T1000 (cell line): ENCODE data around the gene MECR.

Source experiments
- DNase-seq: peaks from one replicate; lab custom pipeline; 2025; ENCODE audit warnings: mixed read lengths; lab: John Stamatoyannopoulos, UW

Gene MECR

DNA sequence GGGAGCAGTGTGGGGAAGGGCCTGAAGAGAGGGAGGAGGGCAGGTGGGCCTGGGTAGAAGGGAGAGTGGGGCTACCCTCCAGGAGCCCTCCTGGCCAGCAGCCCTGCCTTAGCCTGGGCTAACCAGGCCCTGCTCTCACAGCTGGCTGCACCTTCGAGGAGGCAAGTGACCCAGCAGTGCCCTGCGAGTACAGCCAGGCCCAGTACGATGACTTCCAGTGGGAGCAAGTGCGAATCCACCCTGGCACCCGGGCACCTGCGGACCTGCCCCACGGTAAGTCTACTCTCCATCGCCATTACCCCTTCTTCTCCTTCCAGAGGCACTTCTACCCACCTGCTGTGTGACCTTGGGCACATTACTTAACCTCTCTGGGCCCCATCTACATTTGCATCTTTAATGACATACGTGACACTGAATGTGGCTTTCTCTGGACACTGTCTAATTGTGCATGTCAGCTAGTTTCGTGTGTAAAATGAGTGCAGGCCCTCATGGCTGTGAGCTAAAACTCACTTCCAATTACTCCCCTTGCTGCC is 24.5 kb upstream of the MECR start:
- no peak for DNase-seq

- no peak for DNase-seq
Observed at GRCh38 chr1:29254346-29254745, 23.6 kb upstream of the MECR start.

- DNase-seq, result no peak
Observed at GRCh38 chr1:29253180-29253579, 22.4 kb upstream of the MECR start.

- DNase-seq, result no peak
Observed at GRCh38 chr1:29251164-29252124, 20.7 kb upstream of the MECR start.

DNA sequence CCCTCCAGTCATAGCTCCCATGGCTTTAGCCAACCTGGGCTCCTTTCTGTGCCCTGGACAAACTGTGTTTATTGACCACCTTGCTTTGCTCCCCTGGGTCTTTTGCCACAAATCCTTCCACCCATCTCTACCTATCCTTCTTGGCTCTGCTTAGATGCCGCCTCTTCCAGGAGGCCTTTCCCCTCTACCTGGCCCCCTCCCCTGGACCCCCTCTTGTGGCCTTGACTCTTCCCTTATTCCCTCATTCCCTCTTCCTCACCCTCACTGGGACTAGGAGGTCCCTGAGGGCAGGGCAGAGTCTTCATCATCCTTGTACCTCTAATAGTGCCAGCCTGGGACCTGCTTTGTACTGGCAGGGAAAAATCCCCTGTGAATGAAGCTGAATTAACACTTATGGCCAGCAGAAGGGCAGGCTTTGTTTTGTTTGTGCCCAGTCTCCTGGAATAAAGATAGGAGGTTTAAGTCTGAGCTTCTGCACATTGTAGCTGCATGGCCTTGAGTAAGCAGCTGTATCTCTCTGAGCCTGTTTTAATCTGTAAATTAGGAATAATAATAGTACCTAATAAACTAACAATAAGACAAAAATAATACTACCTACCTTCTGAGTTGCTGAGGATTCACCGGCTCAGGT is 19.3 kb upstream of the MECR start:
- DNase-seq, result no peak

DNA sequence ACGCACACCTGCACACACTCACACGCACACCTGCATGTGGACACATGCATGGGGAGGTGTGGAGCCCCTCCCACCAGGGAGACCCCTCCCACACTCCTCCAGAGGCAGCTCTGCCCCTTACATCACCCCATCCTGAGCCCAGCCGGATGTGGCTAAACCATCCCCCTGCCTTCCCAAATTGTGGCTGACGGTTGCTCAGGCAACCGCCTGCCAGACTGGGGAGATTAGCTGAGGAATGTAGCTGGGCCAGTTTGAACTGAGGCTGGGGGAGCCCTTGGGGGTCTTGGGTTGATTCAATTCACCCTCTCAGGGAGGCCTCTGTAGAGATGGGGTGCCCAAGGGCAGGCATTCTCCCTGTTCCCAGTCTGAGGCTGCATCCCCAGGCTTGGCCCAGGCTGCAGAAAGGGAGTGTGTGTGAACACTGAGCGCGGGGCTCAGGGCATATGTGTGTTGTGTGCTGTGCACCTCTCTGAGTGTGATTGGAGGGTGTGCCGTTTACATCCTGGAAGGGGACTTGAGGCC is 18.5 kb upstream of the MECR start:
- no peak for DNase-seq

DNA sequence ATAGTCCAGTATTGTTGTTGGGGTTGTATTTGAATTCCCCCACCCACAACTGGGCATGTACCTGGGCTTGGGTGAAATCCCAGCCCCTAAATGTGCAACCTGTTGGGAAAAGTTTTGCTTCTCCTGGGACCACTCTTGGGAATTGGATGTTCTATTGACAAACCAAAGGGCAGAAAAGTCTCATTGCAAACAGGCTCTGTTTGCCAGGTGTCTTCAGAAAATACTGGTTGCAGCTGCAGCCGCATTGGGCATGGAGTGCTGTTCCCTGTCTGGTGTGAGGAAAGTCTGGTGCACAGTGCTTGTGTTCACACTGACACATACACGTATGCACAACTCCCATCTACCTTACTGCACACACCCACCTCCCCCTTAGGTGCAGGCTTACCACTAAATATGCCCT is 17.7 kb upstream of the MECR start:
- DNase-seq, result no peak

GRCh38 chr1:29247571-29248273 is 17.0 kb upstream of the MECR start:
- no peak for DNase-seq

- DNase-seq, result no peak
Observed at GRCh38 chr1:29247044-29247443, 16.3 kb upstream of the MECR start.

- DNase-seq, result no peak
Observed at GRCh38 chr1:29245876-29246275, 15.1 kb upstream of the MECR start.

DNA sequence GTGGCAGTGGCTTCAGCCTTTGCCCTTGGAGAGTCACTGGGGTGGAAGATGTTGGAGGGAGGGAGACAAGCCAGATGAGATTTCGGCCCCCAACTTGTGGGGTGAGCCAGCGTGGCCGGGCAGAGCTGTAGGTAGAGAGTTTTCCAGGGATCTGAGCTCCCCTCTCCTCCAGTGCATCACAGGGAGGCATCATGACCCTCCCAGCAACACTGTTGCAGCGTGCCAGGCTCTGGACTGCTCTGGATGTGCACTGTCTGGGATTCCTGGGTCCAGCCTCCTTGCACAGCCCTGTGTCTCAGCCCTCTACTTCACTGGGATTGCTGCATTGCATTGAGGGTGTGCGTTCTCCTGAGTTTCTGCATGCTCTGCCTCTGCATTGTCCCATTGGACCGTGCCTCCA is 14.5 kb upstream of the MECR start:
- no peak for DNase-seq

DNA sequence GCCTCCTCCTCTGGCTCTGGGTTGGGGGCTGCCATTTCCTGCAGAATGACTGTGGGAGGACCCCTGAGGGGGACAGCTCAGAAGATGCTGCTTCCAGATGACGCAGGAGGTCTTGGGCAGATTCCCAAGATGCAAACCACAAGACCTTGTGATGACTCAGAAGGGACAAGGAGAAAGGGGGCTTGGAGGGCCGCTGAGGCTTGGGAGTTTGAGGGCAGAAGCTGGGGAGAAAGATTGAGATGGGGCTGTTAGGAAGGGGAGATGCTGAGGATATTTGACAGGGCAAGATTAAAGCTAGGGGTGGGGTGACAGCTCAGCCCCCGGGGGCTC is 13.1 kb upstream of the MECR start:
- DNase-seq, result peak; percentile 75

GRCh38 chr1:29243023-29243870 is 12.5 kb upstream of the MECR start:
- DNase-seq, result peak; percentile 75

GRCh38 chr1:29240986-29241385 is 10.3 kb upstream of the MECR start:
- no peak for DNase-seq

DNA sequence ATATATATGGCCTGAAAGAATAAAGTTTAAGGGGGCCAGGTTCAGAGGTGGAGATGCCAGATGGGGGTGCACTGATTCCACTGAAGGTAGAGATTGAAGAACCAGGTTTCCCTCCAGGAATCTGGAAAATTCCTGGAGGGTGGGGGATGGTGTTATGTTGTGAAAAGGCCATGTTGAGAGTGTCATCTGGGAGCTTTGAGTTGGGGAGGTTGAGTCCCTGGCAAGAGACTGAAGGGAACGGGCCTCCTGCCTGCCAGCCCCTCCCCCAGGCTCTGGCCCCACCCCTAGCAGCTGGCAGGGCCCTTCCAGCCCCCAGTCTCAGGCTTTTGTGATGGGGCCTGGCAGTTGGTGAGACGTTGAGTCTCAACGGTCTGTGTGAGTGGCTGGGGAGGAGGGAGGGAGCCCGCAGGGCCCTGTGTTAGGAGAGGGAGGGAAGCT is 9.7 kb upstream of the MECR start:
- no peak for DNase-seq

GRCh38 chr1:29239142-29239541 is 8.4 kb upstream of the MECR start:
- no peak for DNase-seq

GRCh38 chr1:29238620-29239002 is 7.9 kb upstream of the MECR start:
- no peak for DNase-seq

DNA sequence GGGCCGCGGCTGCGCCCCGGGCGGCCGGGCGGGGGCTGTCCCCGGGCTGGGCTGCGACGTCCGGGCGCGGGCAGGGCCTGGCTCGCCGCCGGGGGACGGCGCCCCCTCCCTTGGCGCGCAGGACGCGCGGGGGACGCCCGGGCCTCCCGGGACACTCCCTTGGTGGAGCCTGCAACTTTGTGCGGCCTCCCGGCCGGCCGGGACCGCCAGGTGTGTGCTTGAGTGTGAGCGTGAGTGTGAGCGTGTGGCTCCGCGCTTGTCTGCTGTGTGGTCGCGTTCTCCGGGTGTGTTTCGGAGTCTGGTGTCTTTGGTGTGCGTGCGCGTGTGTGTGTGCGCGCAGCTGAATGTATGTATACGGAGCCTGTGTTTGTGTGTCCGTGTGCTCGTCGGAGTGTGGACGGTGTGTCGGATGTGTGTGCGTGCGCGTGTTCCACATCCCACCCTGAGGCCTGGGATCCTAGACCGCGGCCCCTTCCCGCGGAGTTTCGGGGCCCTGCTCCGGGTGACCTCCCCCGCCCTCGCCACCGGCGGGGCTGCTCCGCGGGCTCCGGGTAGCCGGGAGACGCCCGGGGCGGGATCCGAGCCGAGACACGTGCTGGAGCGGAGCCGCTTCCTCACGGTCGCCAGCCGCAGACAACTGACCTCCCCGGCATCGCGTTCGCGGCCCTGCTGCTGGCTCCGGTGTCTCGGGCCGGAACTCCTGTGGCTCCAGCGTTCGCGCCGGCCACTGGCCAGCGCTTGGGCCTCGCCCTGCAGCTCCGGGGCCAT is 7.3 kb upstream of the MECR start:
- DNase-seq, result no peak

DNA sequence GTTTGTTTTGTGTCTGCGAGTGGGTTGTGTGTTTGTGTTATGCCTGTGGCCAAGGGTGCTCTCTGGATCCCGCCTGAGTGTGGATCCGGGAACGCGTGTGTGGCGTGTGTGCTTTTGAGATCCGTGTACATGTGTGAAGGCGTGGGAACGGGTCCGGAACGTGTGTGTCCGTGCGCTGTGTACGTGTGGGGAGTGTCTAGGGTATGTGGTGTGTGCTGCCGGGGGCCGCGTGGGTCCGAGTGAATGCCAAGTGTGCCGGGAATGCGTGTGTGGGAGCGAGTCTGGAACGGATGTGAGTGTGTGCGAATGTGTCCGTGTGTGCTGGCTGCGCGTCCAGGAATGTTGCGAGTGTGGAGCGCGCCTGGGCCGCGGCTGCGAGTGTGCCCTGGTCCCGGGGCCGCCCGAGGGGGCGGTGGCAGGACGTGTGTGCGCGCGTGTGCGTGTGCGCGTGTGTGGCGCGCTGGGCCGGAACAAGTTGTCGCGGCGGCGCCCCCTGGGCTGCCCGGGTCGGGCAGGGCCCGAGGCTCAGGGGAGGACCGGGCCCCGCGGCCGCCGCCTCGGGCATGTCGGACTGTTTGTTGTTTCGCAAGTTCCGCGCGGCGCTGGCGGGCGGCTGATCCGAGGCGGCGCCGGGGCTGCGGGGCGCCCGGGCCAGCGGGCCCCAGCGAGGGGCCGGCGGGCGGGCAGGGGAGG is 6.5 kb upstream of the MECR start:
- peak; percentile 16 for DNase-seq

GRCh38 chr1:29236712-29237128 is 6.0 kb upstream of the MECR start:
- DNase-seq, result no peak
